Measurements from ENCODE around the gene SYTL4. TPM values are rescaled to one million over a fixed set of nuclear protein-coding genes. Genes with fewer than 3 reads are reported as not detected.

Gene SYTL4
- total RNA-seq, 1 experiment from 2014 or later = 4.1 TPM

DNA sequence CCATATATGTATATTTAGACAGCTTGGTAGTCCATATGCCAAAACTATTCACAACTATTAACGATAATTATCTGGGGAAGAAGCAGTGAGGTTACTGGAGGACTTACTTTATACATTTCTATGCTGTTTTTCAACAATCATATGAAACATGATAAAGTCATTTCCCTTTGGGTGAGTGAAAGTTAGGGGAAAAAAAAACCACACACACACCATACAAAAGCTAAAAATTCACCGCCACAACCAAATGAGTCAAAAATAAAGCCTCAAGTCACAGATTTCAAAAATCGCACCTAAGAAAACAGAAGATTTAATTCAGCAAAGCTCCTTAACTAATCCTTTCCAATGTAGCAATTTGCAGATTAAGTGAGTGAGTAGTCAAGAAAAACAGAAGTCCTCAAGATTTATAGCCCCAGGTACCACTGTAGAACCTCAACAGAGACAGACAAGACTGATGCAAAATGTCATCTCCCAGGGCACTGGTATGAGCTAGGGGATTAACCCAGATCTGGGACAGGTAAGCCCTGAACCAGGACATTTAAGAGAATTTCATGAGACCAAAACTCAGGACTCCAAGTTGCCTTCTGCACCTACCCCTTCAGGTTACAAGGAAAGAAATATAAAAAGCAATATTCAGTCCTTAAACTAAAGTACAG, 35.1 kb downstream of the SYTL4 start:
- ChIA-PET POLR2A (no interaction called here), CTCF (no interaction called here)
- TF ChIP-seq, protein P1, sequence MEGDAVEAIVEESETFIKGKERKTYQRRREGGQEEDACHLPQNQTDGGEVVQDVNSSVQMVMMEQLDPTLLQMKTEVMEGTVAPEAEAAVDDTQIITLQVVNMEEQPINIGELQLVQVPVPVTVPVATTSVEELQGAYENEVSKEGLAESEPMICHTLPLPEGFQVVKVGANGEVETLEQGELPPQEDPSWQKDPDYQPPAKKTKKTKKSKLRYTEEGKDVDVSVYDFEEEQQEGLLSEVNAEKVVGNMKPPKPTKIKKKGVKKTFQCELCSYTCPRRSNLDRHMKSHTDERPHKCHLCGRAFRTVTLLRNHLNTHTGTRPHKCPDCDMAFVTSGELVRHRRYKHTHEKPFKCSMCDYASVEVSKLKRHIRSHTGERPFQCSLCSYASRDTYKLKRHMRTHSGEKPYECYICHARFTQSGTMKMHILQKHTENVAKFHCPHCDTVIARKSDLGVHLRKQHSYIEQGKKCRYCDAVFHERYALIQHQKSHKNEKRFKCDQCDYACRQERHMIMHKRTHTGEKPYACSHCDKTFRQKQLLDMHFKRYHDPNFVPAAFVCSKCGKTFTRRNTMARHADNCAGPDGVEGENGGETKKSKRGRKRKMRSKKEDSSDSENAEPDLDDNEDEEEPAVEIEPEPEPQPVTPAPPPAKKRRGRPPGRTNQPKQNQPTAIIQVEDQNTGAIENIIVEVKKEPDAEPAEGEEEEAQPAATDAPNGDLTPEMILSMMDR (IDR thresholded peaks at IDR 0.05; ENCODE audit: insufficient read depth in 1 of 2, low read depth in 1 of 2, low read length in 1 of 2, severe bottlenecking in 1 of 2, unreplicated experiment in 1 of 2) = no peak
- no TSS peak for BruUV-seq (replicated peaks)
- Histone ChIP-seq H3K4me3 (ENCODE audit: low read depth, low read length) (no peak overlapping the region), H3K27me3 (replicated peaks; ENCODE audit: control insufficient read depth, insufficient read depth, low read length) (no peaks in the 10 kb centered on the region), H3K4me1 (0 out of 2 replicates have a peak, but pooled peaks cover 4% of the 10 kb centered on the region), H3K9me3 (no peaks in the 10 kb centered on the region), H3K36me3 (ENCODE audit: control insufficient read depth, insufficient read depth, low read length) (no peaks in the 10 kb centered on the region)
- no peak for DNase-seq
- no peaks in the 10 kb centered on the region for H3K36me3 Mint-ChIP-seq (ENCODE audit: insufficient read depth, unreplicated experiment)
- intact Hi-C loops (cut with micrococcal nuclease; ENCODE audit: unreplicated experiment) = no loop called here
- H3K4me3 Mint-ChIP-seq (ENCODE audit: unreplicated experiment) = no peak overlapping the region
- H3K27me3 Mint-ChIP-seq (ENCODE audit: insufficient read depth, unreplicated experiment) = no peaks in the 10 kb centered on the region
- H3K4me1 Mint-ChIP-seq (ENCODE audit: low read depth, unreplicated experiment) = peaks cover 14% of the 10 kb centered on the region
- H3K9me3 Mint-ChIP-seq (ENCODE audit: unreplicated experiment) = no peaks in the 10 kb centered on the region
- H3K27ac Mint-ChIP-seq (ENCODE audit: unreplicated experiment) = no peak overlapping the region

DNA sequence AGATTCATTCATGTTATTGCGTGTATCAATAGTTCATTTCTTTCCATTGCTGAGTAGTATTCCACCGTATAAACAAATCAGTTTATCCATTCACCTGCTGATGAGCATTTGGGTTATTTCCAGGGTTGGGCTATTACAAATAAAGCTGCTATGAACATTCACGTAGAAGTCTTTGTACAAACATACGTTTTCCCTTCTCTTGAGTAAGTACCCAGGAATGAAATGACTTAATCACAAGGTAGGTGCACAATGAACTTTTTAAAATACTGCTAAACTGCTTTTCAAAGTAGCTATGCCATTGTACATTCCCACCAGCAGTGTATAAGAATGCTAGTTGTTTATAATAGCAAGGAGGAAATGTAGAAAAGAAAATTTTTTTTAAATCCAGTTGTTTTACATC, 35.9 kb downstream of the SYTL4 start:
- H3K4me3 ChIP-seq (ENCODE audit: low read depth, low read length) = no peak overlapping the region
- no TSS peak for BruUV-seq (replicated peaks)
- H3K27me3 ChIP-seq (replicated peaks; ENCODE audit: control insufficient read depth, insufficient read depth, low read length) = no peaks in the 10 kb centered on the region
- CTCF ChIA-PET = no interaction called here
- H3K4me1 ChIP-seq = 0 out of 2 replicates have a peak, but pooled peaks cover 4% of the 10 kb centered on the region
- TF ChIP-seq, protein P1 (IDR thresholded peaks at IDR 0.05; ENCODE audit: insufficient read depth in 1 of 2, low read depth in 1 of 2, low read length in 1 of 2, severe bottlenecking in 1 of 2, unreplicated experiment in 1 of 2) = no peak
- Mint-ChIP-seq H3K4me3 (ENCODE audit: unreplicated experiment) (no peak overlapping the region), H3K36me3 (ENCODE audit: insufficient read depth, unreplicated experiment) (no peaks in the 10 kb centered on the region), H3K9me3 (ENCODE audit: unreplicated experiment) (no peaks in the 10 kb centered on the region), H3K27ac (ENCODE audit: unreplicated experiment) (peak overlapping the region; percentile 57), H3K27me3 (ENCODE audit: insufficient read depth, unreplicated experiment) (no peaks in the 10 kb centered on the region), H3K4me1 (ENCODE audit: low read depth, unreplicated experiment) (peaks cover 14% of the 10 kb centered on the region)
- H3K9me3 ChIP-seq = no peaks in the 10 kb centered on the region
- POLR2A ChIA-PET = no interaction called here
- intact Hi-C loops (cut with micrococcal nuclease; ENCODE audit: unreplicated experiment) = no loop called here
- no peak for DNase-seq
- no peaks in the 10 kb centered on the region for H3K36me3 ChIP-seq (ENCODE audit: control insufficient read depth, insufficient read depth, low read length)

DNA sequence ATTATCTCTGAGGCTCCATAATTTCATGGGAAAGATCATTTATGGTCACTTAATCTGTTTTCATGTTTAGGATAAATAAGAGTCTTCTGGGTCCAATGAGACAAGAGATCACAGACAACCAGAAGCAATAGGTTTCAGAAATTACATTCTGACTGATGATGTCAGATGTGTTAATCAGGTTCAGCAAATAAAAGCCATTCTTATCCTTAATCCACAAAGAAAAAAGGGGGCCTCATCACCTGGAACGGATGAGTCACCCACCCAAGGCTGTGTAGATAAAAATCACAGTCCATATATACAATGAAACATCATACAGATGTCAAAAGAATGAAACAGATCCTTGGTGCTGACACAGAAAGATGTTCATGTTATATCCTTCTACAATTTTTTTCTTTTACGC, 36.6 kb downstream of the SYTL4 start:
- Mint-ChIP-seq H3K4me3 (ENCODE audit: unreplicated experiment) (no peak overlapping the region), H3K27ac (ENCODE audit: unreplicated experiment) (peak overlapping the region; percentile 57), H3K36me3 (ENCODE audit: insufficient read depth, unreplicated experiment) (no peaks in the 10 kb centered on the region), H3K9me3 (ENCODE audit: unreplicated experiment) (no peaks in the 10 kb centered on the region), H3K4me1 (ENCODE audit: low read depth, unreplicated experiment) (peaks cover 14% of the 10 kb centered on the region), H3K27me3 (ENCODE audit: insufficient read depth, unreplicated experiment) (no peaks in the 10 kb centered on the region)
- BruUV-seq (replicated peaks) = no TSS peak
- H3K36me3 ChIP-seq (ENCODE audit: control insufficient read depth, insufficient read depth, low read length) = no peaks in the 10 kb centered on the region
- ChIA-PET CTCF (interaction anchor here (0.6 to 0.9 kb wide), 2 partner anchors 24 to 41 kb away, joined by 3 read pairs; no protein-coding TSS in a partner anchor), POLR2A (no interaction called here)
- intact Hi-C loops (cut with micrococcal nuclease; ENCODE audit: unreplicated experiment) = no loop called here
- TF ChIP-seq, protein P1 (IDR thresholded peaks at IDR 0.05; ENCODE audit: insufficient read depth in 1 of 2, low read depth in 1 of 2, low read length in 1 of 2, severe bottlenecking in 1 of 2, unreplicated experiment in 1 of 2) = no peak
- H3K27me3 ChIP-seq (replicated peaks; ENCODE audit: control insufficient read depth, insufficient read depth, low read length) = no peaks in the 10 kb centered on the region
- no peaks in the 10 kb centered on the region for H3K9me3 ChIP-seq
- no peak overlapping the region for H3K4me3 ChIP-seq (ENCODE audit: low read depth, low read length)
- peak in 1 of 2 experiments; percentile 19 for DNase-seq
- 0 out of 2 replicates have a peak, but pooled peaks cover 4% of the 10 kb centered on the region for H3K4me1 ChIP-seq

All from Caco-2 (cell line).